Fibroblast of the aortic adventitia (primary cell): ENCODE data around the gene JARID2. TPM values are rescaled to one million over a fixed set of nuclear protein-coding genes. Genes with fewer than 3 reads are reported as not detected.

Experiments
- DNase-seq: peaks from one replicate; pipeline ENCODE4 v3.0.0-alpha.2; 2010; ENCODE audit warnings: low read depth
- H3K4me3 ChIP-seq: 2 replicates; pipeline ENCODE4 v1.5.1; 2011; ENCODE audit warnings: low read depth, mild to moderate bottlenecking, control low read depth, low read length, moderate library complexity
- total RNA-seq: library from RNA; depleted of rRNA; stranded (reverse); fragments of >200 nt; gene quantifications from 2 replicates; pipeline ENCODE4 v1.2.3, GENCODE V29; 2012; ENCODE audit warnings: low replicate concordance
- TF ChIP-seq, protein P1 (sequence below): IDR thresholded peaks from 2 replicates; pipeline ENCODE4 v1.5.1; 2011; ENCODE audit warnings: mild to moderate bottlenecking, low read length, control low read depth, inconsistent platforms; ENCODE audit not compliant: insufficient read depth

The JARID2 gene
- total RNA-seq, 1 donor = 8.3 TPM

DNA sequence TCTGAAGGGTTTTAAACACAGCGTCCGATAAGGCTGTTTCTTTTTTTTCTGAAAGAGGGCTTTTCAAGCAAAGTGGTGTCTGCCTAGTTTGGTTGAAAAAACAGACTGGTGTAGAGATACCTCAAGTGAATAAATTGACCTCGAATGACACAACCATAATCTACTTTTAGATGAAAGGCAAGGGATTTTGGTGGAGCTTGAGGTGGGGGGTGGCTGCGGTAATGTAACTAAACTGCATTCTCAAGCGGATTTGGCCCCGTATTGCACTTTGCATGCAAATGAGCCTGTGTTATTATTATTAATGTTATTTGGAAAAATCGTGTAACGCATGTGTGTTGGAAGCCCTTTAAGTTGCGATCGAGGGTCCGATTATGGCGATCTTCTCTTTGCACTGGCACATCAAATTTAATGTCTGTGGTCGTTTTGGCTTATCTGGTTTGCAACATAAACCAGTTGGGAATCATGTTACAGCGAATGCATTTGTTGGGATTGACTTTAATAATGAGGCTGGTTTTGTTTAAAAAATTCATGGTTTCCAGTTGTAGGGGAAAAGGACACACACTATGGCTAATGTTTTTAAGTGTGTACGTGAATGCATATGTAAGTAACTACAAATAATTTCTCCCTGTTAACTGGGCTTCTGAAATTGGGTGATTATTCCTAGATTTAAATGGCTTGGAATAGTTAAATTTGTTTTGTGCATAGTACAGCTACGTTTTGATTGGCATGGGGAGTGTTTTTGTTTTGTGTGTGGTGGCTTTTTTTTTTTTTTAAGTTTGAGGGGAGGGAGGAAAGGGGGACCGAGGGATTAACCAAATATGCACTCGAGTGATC is 1.0 kb downstream of the JARID2 start:
- peak overlapping the region; percentile 90 for H3K4me3 ChIP-seq
- peak; percentile 36 for DNase-seq
- TF ChIP-seq, protein P1, sequence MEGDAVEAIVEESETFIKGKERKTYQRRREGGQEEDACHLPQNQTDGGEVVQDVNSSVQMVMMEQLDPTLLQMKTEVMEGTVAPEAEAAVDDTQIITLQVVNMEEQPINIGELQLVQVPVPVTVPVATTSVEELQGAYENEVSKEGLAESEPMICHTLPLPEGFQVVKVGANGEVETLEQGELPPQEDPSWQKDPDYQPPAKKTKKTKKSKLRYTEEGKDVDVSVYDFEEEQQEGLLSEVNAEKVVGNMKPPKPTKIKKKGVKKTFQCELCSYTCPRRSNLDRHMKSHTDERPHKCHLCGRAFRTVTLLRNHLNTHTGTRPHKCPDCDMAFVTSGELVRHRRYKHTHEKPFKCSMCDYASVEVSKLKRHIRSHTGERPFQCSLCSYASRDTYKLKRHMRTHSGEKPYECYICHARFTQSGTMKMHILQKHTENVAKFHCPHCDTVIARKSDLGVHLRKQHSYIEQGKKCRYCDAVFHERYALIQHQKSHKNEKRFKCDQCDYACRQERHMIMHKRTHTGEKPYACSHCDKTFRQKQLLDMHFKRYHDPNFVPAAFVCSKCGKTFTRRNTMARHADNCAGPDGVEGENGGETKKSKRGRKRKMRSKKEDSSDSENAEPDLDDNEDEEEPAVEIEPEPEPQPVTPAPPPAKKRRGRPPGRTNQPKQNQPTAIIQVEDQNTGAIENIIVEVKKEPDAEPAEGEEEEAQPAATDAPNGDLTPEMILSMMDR = no peak

GRCh38 chr6:15247500-15248450 is 1.9 kb downstream of the JARID2 start:
- TF ChIP-seq, protein P1 = peak; percentile 9
- DNase-seq = peak; percentile 68
- peak overlapping the region; percentile 90 for H3K4me3 ChIP-seq

- TF ChIP-seq, protein P1 = peak; percentile 25
These were observed 2.8 kb downstream of the JARID2 start for GRCh38 chr6:15248451-15249370.

GRCh38 chr6:15249371-15250019 is 3.6 kb downstream of the JARID2 start:
- peak overlapping the region; percentile 90 for H3K4me3 ChIP-seq
- TF ChIP-seq, protein P1 = no peak
- DNase-seq = peak; percentile 38

More at GRCh38 chr6:15248451-15249370, 2.8 kb downstream of the JARID2 start:
- H3K4me3 ChIP-seq = peak overlapping the region; percentile 90
- peak; percentile 95 for DNase-seq

- no peak for DNase-seq
- no peak overlapping the region for H3K4me3 ChIP-seq
- TF ChIP-seq, protein P1 = no peak
These were observed 4.6 kb downstream of the JARID2 start for GRCh38 chr6:15250187-15251168.
